ENCODE data around the gene PLAC1.

GRCh38 chrX:134626434-134626833 lies 31.8 kb downstream of the PLAC1 start:
- TF ChIP-seq, protein P1, sequence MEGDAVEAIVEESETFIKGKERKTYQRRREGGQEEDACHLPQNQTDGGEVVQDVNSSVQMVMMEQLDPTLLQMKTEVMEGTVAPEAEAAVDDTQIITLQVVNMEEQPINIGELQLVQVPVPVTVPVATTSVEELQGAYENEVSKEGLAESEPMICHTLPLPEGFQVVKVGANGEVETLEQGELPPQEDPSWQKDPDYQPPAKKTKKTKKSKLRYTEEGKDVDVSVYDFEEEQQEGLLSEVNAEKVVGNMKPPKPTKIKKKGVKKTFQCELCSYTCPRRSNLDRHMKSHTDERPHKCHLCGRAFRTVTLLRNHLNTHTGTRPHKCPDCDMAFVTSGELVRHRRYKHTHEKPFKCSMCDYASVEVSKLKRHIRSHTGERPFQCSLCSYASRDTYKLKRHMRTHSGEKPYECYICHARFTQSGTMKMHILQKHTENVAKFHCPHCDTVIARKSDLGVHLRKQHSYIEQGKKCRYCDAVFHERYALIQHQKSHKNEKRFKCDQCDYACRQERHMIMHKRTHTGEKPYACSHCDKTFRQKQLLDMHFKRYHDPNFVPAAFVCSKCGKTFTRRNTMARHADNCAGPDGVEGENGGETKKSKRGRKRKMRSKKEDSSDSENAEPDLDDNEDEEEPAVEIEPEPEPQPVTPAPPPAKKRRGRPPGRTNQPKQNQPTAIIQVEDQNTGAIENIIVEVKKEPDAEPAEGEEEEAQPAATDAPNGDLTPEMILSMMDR (conservative IDR thresholded peaks at IDR 0.05; ENCODE audit: low read depth, low read length), result no peak
- TF ChIP-seq POLR2A (IDR thresholded peaks at IDR 0.05; ENCODE audit: low read depth, low read length), result no peak

Measured in IMR-90 (cell line).